AG08396 (cell line): ENCODE data around the gene SSUH2.

Experiments
- DNase-seq: peaks from one replicate; pipeline ENCODE4 v3.0.0; 2012; ENCODE audit warnings: low spot score, mixed read lengths

Gene SSUH2

GRCh38 chr3:8579943-8580342 lies 64.7 kb downstream of the SSUH2 start:
- no peak for DNase-seq

- no peak for DNase-seq
These were observed 65.5 kb downstream of the SSUH2 start for GRCh38 chr3:8579096-8579495.

- DNase-seq, result no peak
These were observed 66.3 kb downstream of the SSUH2 start for GRCh38 chr3:8578282-8578681.

GRCh38 chr3:8576841-8577571 lies 67.6 kb downstream of the SSUH2 start:
- peak; percentile 69 for DNase-seq

- DNase-seq, result no peak
These were observed 68.2 kb downstream of the SSUH2 start for GRCh38 chr3:8576436-8576835.

GRCh38 chr3:8575364-8576104 lies 69.1 kb downstream of the SSUH2 start:
- DNase-seq, result peak; percentile 13

- no peak for DNase-seq
These were observed 69.8 kb downstream of the SSUH2 start for GRCh38 chr3:8574670-8575322.

- no peak for DNase-seq
These were observed 70.4 kb downstream of the SSUH2 start for GRCh38 chr3:8574040-8574669.

- DNase-seq, result no peak
These were observed 71.2 kb downstream of the SSUH2 start for GRCh38 chr3:8573342-8573926.

GRCh38 chr3:8571256-8571655 lies 73.3 kb downstream of the SSUH2 start:
- DNase-seq, result no peak
